ENCODE measurements around the gene SPPL2B. TPM values are rescaled to one million over a fixed set of nuclear protein-coding genes. Genes with fewer than 3 reads are reported as not detected.

The SPPL2B gene
- total RNA-seq, 1 donor from 2014 or later = 69.7 TPM

DNA sequence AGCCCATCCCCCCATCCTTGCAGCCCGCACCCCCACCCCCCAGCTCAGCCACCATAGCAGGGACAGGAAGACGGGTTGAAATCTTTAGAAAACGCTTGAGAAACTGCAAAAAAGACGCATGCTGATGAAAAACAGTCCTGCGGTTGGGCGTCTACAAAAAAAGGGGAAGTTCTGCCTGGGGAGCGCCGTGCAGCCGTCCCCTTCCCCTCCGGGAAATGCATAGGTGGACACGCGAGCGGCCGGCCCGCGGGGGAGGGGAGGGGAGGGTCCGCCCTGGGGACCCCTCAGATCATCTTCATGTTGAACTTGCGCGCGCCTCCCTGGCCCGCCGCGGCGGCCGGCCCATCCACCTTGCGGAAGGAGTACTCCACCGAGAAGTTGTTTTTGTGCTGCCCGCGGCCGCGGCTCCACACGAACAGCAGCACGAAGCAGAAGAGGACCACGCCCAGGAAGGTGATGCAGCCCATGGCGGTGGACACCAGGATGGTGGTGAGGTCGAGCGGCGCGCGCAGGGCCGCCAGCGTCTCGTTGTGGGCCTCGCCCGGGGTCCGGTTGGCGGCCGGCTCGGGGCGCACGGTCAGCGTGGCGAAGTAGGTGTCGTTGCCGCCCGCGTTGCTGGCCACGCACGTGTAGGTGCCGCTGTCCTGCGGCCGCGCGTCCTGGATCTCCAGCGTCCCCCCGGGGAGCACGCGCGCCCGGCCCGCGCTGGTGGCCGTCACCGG, 38.6 kb upstream of the SPPL2B start:
- DNase-seq = peak; percentile 92
- H3K4me3 Mint-ChIP-seq = peak overlapping the region; percentile 85
- H3K27ac Mint-ChIP-seq = peak overlapping the region; percentile 90
- H3K9me3 Mint-ChIP-seq = no peaks in the 10 kb centered on the region
- H3K27me3 Mint-ChIP-seq = no peaks in the 10 kb centered on the region
- H3K36me3 Mint-ChIP-seq (ENCODE audit: low read depth) = peaks cover 13% of the 10 kb centered on the region
- intact Hi-C loops (cut with micrococcal nuclease) = loop anchor here (5.0 kb wide), 1 partner anchor 37 kb away; the partner anchor contains the start of genes LSM7 and SPPL2B
- H3K4me1 Mint-ChIP-seq = peaks cover 23% of the 10 kb centered on the region

DNA sequence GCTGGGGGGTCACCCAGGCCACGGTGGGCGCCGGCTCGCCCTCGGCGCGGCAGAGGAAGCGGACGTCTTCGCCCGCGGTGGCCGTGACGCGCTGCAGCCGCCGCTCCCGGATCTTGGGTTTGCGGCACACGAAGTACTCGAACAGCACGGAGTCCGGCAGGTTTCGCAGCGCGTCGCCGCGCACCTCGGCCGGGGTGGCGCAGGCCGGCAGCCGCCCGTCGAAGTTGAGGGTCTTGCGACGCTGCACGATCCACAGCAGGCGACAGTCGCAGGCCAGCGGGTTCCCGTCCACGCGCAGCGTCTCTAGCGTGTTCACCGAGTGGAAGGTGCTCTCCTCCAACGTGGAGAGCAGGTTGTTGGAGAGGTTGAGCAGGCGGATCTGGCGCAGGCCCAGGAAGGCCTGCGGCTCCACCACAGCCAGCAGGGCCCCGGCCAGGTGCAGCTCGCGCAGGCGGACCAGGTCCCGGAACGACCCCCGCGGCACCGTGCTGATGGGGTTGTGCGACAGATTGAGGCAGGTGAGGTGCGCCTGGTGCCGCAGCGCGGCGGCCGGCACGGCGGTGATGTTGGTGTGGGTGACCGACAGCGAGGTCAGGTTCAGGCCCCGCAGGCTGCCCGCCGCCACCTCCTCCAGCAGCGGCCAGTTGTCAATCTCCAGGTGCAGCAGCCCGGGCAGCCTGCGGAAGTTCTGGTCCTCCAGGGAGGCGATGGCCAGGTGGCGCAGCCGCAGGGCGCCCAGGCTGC, 37.9 kb upstream of the SPPL2B start:
- H3K27ac Mint-ChIP-seq = peak overlapping the region; percentile 65
- intact Hi-C loops (cut with micrococcal nuclease) = no loop called here
- H3K4me3 Mint-ChIP-seq = peak overlapping the region; percentile 85

DNA sequence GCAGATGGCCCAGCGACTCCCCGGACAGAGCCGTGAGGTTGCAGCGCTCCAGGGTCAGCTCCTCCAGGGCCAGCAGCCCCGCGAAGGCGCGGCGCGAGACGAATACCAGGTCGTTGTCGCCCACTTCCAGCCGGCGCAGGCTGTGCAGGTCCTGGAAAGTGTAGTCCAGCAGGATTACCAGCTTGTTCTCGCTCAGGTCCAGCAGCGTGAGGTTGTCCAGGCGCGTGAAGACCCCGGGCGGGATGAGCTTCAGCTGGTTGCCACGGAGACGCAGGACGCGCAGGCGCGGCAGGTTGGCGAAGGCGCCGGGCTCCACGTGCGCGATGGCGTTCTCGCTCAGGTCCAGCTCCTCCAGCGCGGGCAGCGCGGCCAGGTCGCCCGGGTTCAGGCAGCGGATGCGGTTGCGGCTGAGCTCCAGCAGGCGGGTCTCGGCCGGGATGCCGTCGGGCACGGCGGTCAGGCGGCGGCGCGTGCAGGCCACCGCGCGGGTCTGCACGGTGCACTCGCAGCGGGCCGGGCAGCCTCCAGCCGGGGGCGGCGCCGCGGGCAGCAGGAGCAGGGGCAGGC, 37.2 kb upstream of the SPPL2B start:
- peaks cover 15% of the 10 kb centered on the region for H3K36me3 Mint-ChIP-seq (ENCODE audit: low read depth)
- no peak for DNase-seq
- no peak overlapping the region for H3K27ac Mint-ChIP-seq
- H3K4me3 Mint-ChIP-seq = peak overlapping the region; percentile 85
- peaks cover 25% of the 10 kb centered on the region for H3K4me1 Mint-ChIP-seq
- intact Hi-C loops (cut with micrococcal nuclease) = no loop called here
- no peaks in the 10 kb centered on the region for H3K9me3 Mint-ChIP-seq
- no peaks in the 10 kb centered on the region for H3K27me3 Mint-ChIP-seq

More for the DNA sequence above, 37.9 kb upstream of the SPPL2B start:
- Mint-ChIP-seq H3K27me3 (no peaks in the 10 kb centered on the region), H3K9me3 (no peaks in the 10 kb centered on the region), H3K4me1 (peaks cover 25% of the 10 kb centered on the region), H3K36me3 (ENCODE audit: low read depth) (peaks cover 15% of the 10 kb centered on the region)
- DNase-seq = peak; percentile 80

DNA sequence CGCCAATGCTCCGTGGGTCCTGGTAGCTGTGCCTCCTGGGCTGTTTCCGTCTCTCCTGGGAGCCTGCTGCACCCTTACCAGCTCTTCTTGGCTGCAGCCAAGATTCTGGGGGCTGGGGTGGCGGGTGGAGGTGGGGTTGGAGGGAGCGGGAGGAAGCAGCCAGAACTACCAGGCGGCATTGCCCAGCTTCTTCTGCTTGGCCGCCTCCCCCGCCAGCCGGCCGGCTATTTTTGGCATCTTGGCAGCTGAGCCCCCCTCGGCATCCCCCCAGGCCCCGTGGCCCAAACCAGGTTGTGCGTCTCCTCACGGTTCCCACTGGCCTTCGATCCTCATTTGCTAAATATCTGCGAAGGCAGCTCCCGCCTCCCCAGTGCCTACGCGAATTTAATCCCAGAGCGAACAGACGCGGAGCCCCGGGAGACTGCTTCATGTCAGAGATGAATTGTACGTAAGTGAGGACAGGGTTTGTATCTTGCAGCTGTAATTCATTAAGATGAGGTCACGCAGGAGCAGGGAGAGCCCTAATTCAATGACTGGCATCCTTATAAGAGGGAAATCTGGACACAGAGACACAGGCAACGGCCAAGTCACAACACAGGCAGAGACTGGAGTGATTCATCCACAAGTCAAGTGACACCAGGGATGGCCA, 33.7 kb upstream of the SPPL2B start:
- Mint-ChIP-seq H3K27me3 (no peaks in the 10 kb centered on the region), H3K4me1 (peaks cover 6% of the 10 kb centered on the region), H3K27ac (no peak overlapping the region), H3K36me3 (ENCODE audit: low read depth) (peaks cover 13% of the 10 kb centered on the region), H3K4me3 (no peak overlapping the region), H3K9me3 (no peaks in the 10 kb centered on the region)
- DNase-seq = no peak
- intact Hi-C loops (cut with micrococcal nuclease) = no loop called here

DNA sequence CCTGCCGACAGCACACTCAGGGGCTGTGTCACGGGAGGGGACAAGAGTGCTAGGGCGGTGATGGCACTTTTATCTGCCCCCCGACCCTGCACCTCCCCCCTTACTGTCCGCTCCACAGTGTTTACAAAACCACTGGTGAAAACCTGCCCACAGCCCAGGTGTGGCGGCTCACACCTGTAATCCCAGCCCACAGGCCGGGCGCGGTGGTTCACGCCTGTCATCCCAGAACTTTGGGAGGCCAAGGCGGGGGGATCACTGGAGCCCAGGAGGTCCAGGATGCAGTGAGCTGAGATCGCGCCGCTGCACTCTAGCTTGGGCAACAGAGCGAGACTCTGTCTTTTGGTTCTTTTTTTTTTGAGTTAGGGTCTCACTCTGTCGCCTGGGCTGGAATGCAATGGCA, 32.3 kb upstream of the SPPL2B start:
- peaks cover 13% of the 10 kb centered on the region for H3K36me3 Mint-ChIP-seq (ENCODE audit: low read depth)
- DNase-seq = no peak
- H3K27me3 Mint-ChIP-seq = peaks cover 2% of the 10 kb centered on the region
- H3K9me3 Mint-ChIP-seq = no peaks in the 10 kb centered on the region
- no peak overlapping the region for H3K4me3 Mint-ChIP-seq
- intact Hi-C loops (cut with micrococcal nuclease) = no loop called here
- peaks cover 6% of the 10 kb centered on the region for H3K4me1 Mint-ChIP-seq
- no peak overlapping the region for H3K27ac Mint-ChIP-seq

DNA sequence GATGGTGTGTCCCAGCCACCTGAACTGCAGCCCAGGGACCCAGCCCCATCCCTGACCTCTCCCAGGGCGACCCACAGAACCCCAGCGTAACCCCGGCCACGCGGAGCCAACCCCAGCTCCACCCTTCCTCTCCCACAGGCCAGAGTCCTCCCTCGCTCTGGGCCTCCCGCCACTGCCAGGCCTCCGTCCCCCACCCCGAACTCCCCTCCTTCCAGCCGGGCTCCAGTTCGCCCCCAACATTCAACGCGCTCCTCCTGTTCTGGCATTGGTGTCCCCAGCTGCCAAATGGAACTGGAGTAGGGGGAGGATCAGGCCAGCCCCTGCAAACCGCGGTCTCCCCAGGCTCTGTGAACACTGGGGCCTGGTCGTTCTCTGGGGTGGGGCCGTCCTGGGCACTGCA, 28.0 kb upstream of the SPPL2B start:
- Mint-ChIP-seq H3K9me3 (no peaks in the 10 kb centered on the region), H3K4me1 (peaks cover 3% of the 10 kb centered on the region), H3K36me3 (ENCODE audit: low read depth) (peaks cover 4% of the 10 kb centered on the region), H3K27me3 (peaks cover 30% of the 10 kb centered on the region), H3K27ac (no peak overlapping the region), H3K4me3 (no peak overlapping the region)
- no peak for DNase-seq
- intact Hi-C loops (cut with micrococcal nuclease) = no loop called here

DNA sequence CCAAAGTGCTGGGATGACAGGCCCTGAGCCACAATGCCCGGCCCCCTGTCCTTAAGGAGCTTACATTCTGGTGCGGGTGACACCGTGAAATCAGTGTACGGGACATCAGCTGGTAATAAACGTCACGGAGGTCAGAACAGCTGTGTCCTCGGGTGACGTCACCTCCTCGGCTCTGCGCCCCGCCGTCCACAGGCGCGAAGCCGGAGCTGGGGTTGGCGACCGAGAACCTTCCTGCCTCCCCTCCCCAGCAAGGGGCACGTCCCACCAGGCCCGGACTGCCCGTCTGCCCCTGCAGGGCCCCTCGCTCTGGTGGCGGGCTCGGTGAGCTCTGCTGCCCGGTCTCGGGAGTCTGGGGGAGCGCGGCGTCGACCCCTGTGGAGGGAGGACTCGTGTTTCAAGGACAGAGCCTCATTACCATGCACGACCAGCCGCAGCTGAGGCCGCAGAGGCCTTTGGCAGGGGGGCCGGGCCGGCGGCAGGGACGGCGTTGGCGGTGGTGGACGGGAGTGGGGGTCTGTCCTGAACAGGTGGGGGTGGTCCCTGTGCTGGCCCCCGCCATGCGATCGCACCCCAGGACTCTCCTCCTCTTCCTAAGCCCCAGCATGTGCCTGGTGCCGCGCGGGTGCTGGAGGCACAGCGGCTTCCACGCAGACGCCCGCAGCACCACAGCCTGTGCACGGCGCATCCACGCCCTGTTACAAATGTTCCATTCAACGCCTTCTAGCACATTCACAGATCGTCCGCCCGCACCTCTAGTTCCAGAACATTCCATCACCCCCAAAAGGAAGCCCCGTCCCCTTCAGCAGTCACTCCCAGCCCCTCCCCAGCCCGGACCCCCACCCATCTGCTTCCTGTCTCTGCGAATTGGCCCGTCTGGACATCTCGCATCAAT, 25.9 kb upstream of the SPPL2B start:
- intact Hi-C loops (cut with micrococcal nuclease) = no loop called here
- Mint-ChIP-seq H3K27me3 (peaks cover 44% of the 10 kb centered on the region), H3K4me1 (peaks cover 3% of the 10 kb centered on the region)

DNA sequence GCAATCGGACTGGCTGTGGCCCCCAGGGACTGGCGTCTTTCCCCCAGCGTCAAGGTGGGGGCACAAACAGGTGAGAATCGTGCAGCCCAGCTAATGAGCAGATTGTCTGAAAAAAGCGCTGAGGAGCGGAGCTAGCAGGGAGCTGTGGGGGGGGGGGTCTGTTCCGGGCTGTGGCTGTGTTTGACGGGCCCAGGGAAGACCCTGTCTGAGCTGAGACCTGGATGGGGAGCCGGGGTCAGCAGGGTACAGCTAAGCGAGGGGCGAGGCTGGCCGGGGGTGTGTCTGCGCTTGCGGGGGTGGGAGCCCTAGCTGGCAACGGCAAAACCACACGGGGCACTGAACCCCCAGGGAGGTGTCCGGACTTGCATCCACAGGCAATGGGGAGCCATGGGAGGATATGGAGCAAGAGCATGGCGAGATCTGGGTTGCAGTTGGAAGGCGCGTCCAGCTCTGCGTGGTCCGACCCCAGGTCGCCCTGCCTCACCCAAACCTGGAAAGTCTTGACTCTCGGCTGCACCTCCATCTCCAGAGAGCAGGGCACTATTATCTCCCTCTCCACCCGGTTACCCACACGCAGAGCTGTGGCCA, 25.2 kb upstream of the SPPL2B start:
- intact Hi-C loops (cut with micrococcal nuclease) = no loop called here
- Mint-ChIP-seq H3K9me3 (no peaks in the 10 kb centered on the region), H3K27ac (no peak overlapping the region), H3K4me1 (peaks cover 4% of the 10 kb centered on the region), H3K27me3 (peaks cover 45% of the 10 kb centered on the region), H3K36me3 (ENCODE audit: low read depth) (peaks cover 4% of the 10 kb centered on the region), H3K4me3 (no peak overlapping the region)
- DNase-seq = no peak

More for the DNA sequence above, 25.9 kb upstream of the SPPL2B start:
- Mint-ChIP-seq H3K9me3 (no peaks in the 10 kb centered on the region), H3K4me3 (no peak overlapping the region), H3K27ac (no peak overlapping the region), H3K36me3 (ENCODE audit: low read depth) (peaks cover 4% of the 10 kb centered on the region)
- no peak for DNase-seq

DNA sequence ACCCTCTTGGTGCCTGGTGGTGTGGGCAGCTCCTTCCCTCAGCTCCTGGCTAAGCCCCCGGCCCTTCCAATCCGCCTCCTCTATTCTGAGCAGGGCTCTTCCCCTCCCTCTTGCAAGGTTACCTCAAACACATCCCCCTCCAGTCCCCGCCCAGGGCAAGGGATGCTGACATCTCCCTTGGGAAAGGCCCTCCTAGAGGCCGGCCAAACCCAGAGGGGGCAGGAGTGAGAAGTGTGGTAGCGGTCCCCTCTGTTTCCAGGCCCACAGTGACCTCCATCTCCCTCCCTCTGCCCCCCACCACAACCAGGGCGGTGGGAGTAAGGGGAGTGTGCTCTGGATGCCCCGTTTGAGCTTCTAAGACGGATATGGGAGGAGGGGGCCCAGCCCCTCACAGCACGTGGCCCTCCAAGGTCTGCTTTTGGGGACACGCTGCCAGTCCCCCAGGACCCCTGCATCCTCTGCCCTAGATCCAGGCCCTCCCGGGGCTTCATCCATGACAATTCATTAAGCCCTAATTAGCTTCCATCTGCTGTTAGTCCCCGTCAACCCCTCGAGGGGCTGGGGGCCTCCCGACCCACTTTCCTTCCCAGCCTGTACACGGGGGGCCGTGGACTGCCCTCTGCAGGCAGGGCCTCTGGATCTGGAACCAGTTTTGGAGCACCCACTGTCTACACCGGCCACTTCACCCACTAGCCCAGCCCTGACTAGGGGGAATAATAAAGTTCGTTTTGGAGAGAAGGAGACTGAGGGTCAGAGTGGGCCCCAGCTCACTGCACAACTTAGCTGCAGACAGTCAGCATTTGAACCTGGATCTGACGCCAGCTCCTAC, 22.8 kb upstream of the SPPL2B start:
- DNase-seq = no peak
- H3K36me3 Mint-ChIP-seq (ENCODE audit: low read depth) = peaks cover 4% of the 10 kb centered on the region
- no peak overlapping the region for H3K27ac Mint-ChIP-seq
- H3K4me1 Mint-ChIP-seq = peaks cover 7% of the 10 kb centered on the region
- H3K27me3 Mint-ChIP-seq = peaks cover 64% of the 10 kb centered on the region
- intact Hi-C loops (cut with micrococcal nuclease) = no loop called here
- no peak overlapping the region for H3K4me3 Mint-ChIP-seq
- no peaks in the 10 kb centered on the region for H3K9me3 Mint-ChIP-seq

DNA sequence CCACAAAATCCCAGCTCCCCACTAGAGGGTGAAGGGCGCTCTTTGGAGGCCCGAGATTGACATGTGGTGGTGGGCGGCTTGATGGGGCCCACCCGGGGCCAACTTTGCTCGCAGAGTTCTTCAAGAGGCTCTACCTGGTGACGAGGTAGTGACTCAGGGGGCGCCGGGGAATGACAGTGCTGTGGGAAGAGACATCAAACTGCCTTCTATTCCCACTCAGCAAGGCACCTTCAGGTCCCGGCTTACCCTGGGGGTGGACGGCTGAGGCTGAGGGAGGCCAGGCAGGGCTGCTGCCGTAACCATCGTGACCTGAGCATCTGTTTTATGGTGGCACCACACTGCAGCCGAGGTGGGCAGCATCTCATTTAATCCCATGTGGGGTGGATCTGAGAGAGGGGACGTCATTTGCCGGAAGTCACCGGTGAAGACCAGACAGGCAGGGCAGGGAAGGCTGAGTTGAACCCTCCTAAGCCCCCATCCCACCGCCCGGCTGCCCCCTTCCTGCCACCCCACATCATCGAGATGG, 22.1 kb upstream of the SPPL2B start:
- H3K4me3 Mint-ChIP-seq = no peak overlapping the region
- intact Hi-C loops (cut with micrococcal nuclease) = no loop called here
- no peak for DNase-seq
- peaks cover 60% of the 10 kb centered on the region for H3K27me3 Mint-ChIP-seq
- H3K27ac Mint-ChIP-seq = no peak overlapping the region
- peaks cover 7% of the 10 kb centered on the region for H3K4me1 Mint-ChIP-seq
- peaks cover 4% of the 10 kb centered on the region for H3K36me3 Mint-ChIP-seq (ENCODE audit: low read depth)
- no peaks in the 10 kb centered on the region for H3K9me3 Mint-ChIP-seq

DNA sequence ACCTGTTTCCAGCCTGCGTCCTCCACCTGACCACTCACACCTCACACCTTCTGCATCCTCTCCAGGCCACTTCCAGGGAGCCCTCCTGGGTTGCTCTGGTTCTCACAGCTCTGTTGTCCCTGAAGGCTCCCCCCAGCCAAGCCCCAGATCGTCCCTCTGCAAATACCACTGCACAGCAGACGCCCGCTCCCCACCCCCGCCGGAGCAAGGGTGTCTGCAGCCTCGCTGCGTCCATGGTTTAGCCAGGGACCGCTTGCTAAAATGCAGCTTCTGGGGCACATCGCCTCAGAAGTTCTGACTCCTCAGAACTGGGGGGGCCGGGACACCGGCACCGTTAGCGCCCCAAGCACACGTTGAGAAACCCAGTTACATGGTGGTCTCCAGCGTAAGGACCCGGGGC, 21.5 kb upstream of the SPPL2B start:
- no peak overlapping the region for H3K4me3 Mint-ChIP-seq
- intact Hi-C loops (cut with micrococcal nuclease) = no loop called here
- no peak overlapping the region for H3K27ac Mint-ChIP-seq

DNA sequence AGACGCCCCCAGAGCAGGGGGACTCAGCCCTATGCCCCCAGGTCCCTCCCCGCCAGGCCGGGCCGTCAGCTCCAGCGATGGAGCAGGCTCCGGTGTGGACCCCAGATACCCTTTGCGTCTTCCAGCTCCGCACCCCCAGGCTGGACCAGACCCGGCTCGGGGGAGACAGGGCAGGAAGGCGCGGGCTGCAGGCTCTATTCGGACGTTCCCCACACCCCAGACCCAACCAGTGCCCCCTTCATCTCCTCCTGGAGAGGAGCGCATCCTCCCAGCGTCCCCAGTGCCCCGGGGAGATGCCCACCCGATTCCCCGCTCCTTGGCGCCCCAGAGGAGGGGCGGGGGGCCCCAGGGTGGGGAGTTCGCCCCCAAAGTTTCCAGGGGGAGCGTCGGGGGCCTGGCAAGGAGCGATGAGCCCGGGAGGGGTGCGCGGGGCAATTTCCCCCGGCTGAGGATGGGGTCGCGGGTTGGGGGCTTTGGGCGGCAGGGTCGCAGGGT, 20.9 kb upstream of the SPPL2B start:
- Mint-ChIP-seq H3K27ac (no peak overlapping the region), H3K27me3 (peaks cover 58% of the 10 kb centered on the region), H3K4me1 (peaks cover 7% of the 10 kb centered on the region), H3K9me3 (no peaks in the 10 kb centered on the region), H3K4me3 (no peak overlapping the region), H3K36me3 (ENCODE audit: low read depth) (peaks cover 4% of the 10 kb centered on the region)
- no peak for DNase-seq
- intact Hi-C loops (cut with micrococcal nuclease) = no loop called here

More for the DNA sequence above, 21.5 kb upstream of the SPPL2B start:
- no peak for DNase-seq
- Mint-ChIP-seq H3K36me3 (ENCODE audit: low read depth) (peaks cover 4% of the 10 kb centered on the region), H3K4me1 (peaks cover 7% of the 10 kb centered on the region), H3K9me3 (no peaks in the 10 kb centered on the region), H3K27me3 (peaks cover 57% of the 10 kb centered on the region)
